ENCODE data around the gene TTC9C.

The TTC9C gene

GRCh38 chr11:62725646-62726045 lies 2.6 kb upstream of the TTC9C start:
- TF ChIP-seq TAF1 (IDR thresholded peaks at IDR 0.05; ENCODE audit: borderline replicate concordance, insufficient read depth, low read length) (0 out of 2 replicates have a peak, but pooled peaks have one; percentile 8), SIN3A (IDR thresholded peaks at IDR 0.05; ENCODE audit: borderline replicate concordance, insufficient read depth, low read length) (no peak)

DNA sequence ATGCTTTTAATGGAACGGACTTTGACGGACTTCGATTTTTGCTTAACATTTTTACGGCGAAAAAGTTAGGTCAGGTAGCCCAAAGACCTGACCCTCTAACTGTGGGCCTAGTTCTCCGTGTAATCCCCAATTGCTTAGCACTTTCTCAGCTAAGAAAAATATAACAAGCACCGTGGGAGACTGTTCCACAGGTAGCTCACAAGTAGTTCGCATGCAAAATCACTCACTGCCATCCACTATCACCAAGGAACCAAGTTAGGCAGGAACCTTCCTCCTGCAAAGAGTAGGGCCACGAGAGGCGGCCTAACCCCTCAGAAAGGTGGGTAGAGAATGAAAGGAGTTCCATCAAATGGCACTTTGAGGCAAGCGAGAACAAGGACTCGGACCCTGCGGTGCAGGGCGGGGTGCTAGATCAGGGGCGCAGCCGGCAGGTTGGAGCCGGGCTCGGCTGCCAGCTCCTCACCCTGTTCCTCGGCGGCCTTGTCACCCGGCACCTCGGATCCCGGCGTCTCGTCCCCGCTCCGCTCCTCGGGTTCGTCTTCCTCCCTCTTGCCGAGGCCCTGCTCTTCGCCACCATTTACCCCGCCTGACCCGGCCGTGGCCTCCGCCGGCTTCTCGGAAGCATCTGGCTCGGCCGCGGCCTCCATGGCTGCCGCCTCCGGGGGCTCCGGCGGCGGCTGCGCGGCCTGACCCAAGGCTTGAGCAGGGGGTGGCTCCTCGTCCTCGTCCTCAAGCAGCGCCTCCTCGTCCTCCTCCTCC lies 2.0 kb upstream of the TTC9C start:
- TF ChIP-seq POLR2AphosphoS5 (IDR thresholded peaks at IDR 0.05; ENCODE audit: low read depth, low read length) (no peak), TAF1 (IDR thresholded peaks at IDR 0.05; ENCODE audit: borderline replicate concordance, insufficient read depth, low read length) (no peak), REST (IDR thresholded peaks at IDR 0.05; ENCODE audit: insufficient read depth in 1 of 2, low read depth in 2 of 2, low read length in 2 of 2) (no peak), FOXP2 (optimal IDR thresholded peaks at IDR 0.05; ENCODE audit: borderline replicate concordance, extremely low read depth, extremely low read length, insufficient read depth) (no peak), SIN3A (IDR thresholded peaks at IDR 0.05; ENCODE audit: borderline replicate concordance, insufficient read depth, low read length) (no peak)

DNA sequence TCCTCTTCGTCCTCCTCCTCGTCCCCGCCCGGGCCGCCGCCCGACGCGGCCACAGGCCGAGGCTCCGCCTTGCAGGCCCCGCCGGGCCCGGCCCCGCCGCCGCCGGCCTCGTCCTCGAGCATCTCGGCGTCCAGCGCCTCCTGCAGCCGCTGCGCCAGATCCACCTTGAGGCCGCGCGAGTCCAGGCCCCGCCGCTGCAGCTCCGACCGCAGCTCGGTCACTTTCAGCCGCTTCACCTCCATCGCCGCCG lies 1.4 kb upstream of the TTC9C start:
- no peak for TF ChIP-seq SIN3A (IDR thresholded peaks at IDR 0.05; ENCODE audit: borderline replicate concordance, insufficient read depth, low read length)
- no peak for TF ChIP-seq FOXP2 (optimal IDR thresholded peaks at IDR 0.05; ENCODE audit: borderline replicate concordance, extremely low read depth, extremely low read length, insufficient read depth)
- TF ChIP-seq REST (IDR thresholded peaks at IDR 0.05; ENCODE audit: insufficient read depth in 1 of 2, low read depth in 2 of 2, low read length in 2 of 2) = no peak
- TF ChIP-seq TAF1 (IDR thresholded peaks at IDR 0.05; ENCODE audit: borderline replicate concordance, insufficient read depth, low read length) = no peak
- no peak for TF ChIP-seq POLR2AphosphoS5 (IDR thresholded peaks at IDR 0.05; ENCODE audit: low read depth, low read length)

DNA sequence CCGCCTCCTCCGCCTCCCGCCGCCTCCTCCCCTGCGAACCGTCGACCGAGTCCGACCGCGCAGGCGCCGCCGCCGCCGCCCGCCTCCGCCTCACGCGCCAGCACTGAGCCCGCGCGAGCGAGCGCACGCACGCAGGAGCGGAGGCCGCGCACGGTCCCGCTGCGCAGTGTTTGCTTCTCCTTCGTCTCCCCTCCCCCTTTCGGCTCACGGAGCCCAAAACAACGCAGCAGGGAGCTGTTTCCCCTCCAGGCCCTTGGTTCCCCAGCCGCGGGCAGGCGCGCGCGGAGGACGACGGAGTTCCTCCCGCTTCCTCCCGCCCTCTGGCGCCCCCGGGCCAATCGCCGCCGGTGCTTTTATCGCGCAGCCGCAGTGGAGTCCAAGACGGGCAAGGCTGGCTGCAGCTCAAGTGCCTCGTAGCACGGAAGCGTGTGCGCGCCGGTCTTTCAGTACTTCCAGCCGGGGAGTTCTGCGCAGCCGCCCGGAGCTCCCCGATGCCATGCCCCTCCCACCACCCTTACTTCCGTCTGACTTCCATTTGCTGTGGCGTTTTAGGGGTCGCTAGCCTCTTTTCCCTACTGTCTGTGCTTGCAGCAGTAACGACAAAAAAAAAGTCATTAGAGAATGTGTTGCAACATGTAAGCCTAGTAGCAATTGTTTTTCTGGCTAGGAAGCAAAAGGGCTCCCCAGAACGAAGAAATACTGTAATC lies 968 bp upstream of the TTC9C start, which contains the start of gene HNRNPUL2:
Gene HNRNPUL2, minus strand, starts transcription at position 293 of the 707 bp plus-strand sequence. CDS start 301 bp downstream, outside the sequence.
- TF ChIP-seq POLR2AphosphoS5 (IDR thresholded peaks at IDR 0.05; ENCODE audit: low read depth, low read length) (peak; percentile 84), TAF1 (IDR thresholded peaks at IDR 0.05; ENCODE audit: borderline replicate concordance, insufficient read depth, low read length) (0 out of 2 replicates have a peak, but pooled peaks have one; percentile 68), FOXP2 (optimal IDR thresholded peaks at IDR 0.05; ENCODE audit: borderline replicate concordance, extremely low read depth, extremely low read length, insufficient read depth) (peak; percentile 80), REST (IDR thresholded peaks at IDR 0.05; ENCODE audit: insufficient read depth in 1 of 2, low read depth in 2 of 2, low read length in 2 of 2) (peak in 1 of 2 experiments; percentile 3; a peak in 1 of 4 replicates), SIN3A (IDR thresholded peaks at IDR 0.05; ENCODE audit: borderline replicate concordance, insufficient read depth, low read length) (peak; percentile 41; the same call in 1 of the 2 replicates)

- no peak for TF ChIP-seq FOXP2 (optimal IDR thresholded peaks at IDR 0.05; ENCODE audit: borderline replicate concordance, extremely low read depth, extremely low read length, insufficient read depth)
- TF ChIP-seq TAF1 (IDR thresholded peaks at IDR 0.05; ENCODE audit: borderline replicate concordance, insufficient read depth, low read length) = no peak
- TF ChIP-seq REST (IDR thresholded peaks at IDR 0.05; ENCODE audit: insufficient read depth in 1 of 2, low read depth in 2 of 2, low read length in 2 of 2) = no peak
These were observed 465 bp upstream of the TTC9C start for GRCh38 chr11:62727872-62728170.
